Fibroblast of lung (primary cell): ENCODE measurements around the gene OR4X2.

Source experiments
- EZH2 ChIP-seq: IDR thresholded peaks from 2 replicates; pipeline ENCODE4 v1.5.1; 2012; ENCODE audit warnings: low read length, control low read depth, mild to moderate bottlenecking; ENCODE audit errors: missing control alignments
- TF ChIP-seq, protein P1 (sequence below), 2 donors: IDR thresholded peaks in 1 of 2; conservative IDR thresholded peaks in 1 of 2; 1 replicate in 1 of 2; 2 replicates in 1 of 2; pipeline ENCODE4 v1.5.1; 2011 to 2012; ENCODE audit warnings: low read length in 2 of 2, control low read depth in 1 of 2, inconsistent platforms in 1 of 2, low read depth in 1 of 2, mild to moderate bottlenecking in 1 of 2

DNA sequence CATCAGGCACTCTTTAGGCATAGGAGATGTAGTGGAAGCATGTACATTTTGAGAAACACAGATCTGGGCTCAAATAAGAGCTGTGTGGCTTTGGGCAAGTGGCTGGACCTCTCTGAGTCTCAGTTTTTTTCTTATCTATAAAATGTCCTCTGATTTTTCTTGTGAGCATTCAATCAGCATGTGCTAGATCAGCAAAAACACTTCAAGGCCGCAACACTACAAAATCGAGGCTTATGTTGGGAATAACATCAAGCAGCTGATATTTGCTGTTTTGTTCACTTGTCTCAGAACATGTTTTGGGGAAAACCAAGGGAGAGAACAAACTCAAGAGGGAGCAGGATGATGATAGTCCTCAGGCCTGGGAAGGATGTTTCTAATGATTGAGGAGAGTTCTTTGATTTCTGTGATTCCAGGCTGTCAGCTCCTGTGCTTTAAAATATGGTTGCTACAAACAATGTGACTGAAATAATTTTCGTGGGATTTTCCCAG, 18.6 kb downstream of the OR4X2 start, which contains the start of gene OR4X1:
- TF ChIP-seq, protein P1, sequence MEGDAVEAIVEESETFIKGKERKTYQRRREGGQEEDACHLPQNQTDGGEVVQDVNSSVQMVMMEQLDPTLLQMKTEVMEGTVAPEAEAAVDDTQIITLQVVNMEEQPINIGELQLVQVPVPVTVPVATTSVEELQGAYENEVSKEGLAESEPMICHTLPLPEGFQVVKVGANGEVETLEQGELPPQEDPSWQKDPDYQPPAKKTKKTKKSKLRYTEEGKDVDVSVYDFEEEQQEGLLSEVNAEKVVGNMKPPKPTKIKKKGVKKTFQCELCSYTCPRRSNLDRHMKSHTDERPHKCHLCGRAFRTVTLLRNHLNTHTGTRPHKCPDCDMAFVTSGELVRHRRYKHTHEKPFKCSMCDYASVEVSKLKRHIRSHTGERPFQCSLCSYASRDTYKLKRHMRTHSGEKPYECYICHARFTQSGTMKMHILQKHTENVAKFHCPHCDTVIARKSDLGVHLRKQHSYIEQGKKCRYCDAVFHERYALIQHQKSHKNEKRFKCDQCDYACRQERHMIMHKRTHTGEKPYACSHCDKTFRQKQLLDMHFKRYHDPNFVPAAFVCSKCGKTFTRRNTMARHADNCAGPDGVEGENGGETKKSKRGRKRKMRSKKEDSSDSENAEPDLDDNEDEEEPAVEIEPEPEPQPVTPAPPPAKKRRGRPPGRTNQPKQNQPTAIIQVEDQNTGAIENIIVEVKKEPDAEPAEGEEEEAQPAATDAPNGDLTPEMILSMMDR (conservative IDR thresholded peaks at IDR 0.05 in 1 of 2, IDR thresholded peaks at IDR 0.05 in 1 of 2; ENCODE audit: low read depth in 1 of 2, low read length in 2 of 2), result no peak
- TF ChIP-seq EZH2, result no peak
